ENCODE measurements around the gene HNF4A. TPM values are rescaled to one million over a fixed set of nuclear protein-coding genes. Genes with fewer than 3 reads are reported as not detected.

HNF4A gene
- polyA plus RNA-seq, 1 experiment = 0.04 TPM

- H3K27me3 ChIP-seq (ENCODE audit: control insufficient read depth, insufficient read depth, low read length) = peaks cover 2% of the 10 kb centered on the region
- H3K36me3 ChIP-seq (ENCODE audit: control insufficient read depth, insufficient read depth, low read length) = no peaks in the 10 kb centered on the region
- TF ChIP-seq, protein P1, sequence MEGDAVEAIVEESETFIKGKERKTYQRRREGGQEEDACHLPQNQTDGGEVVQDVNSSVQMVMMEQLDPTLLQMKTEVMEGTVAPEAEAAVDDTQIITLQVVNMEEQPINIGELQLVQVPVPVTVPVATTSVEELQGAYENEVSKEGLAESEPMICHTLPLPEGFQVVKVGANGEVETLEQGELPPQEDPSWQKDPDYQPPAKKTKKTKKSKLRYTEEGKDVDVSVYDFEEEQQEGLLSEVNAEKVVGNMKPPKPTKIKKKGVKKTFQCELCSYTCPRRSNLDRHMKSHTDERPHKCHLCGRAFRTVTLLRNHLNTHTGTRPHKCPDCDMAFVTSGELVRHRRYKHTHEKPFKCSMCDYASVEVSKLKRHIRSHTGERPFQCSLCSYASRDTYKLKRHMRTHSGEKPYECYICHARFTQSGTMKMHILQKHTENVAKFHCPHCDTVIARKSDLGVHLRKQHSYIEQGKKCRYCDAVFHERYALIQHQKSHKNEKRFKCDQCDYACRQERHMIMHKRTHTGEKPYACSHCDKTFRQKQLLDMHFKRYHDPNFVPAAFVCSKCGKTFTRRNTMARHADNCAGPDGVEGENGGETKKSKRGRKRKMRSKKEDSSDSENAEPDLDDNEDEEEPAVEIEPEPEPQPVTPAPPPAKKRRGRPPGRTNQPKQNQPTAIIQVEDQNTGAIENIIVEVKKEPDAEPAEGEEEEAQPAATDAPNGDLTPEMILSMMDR (IDR thresholded peaks at IDR 0.05; ENCODE audit: insufficient read depth, low read depth, low read length) = no peak
- no peak overlapping the region for H3K4me3 ChIP-seq (ENCODE audit: low read depth, low read length)
- ChIA-PET POLR2A (no interaction called here), CTCF (interaction anchor here (0.6 kb wide), 1 partner anchor 69 kb away, joined by 5 read pairs; no protein-coding TSS in a partner anchor)
- DNase-seq (ENCODE audit: low read depth) = no peak
These were observed 77.4 kb downstream of the HNF4A start for GRCh38 chr20:44432618-44433577.

DNA sequence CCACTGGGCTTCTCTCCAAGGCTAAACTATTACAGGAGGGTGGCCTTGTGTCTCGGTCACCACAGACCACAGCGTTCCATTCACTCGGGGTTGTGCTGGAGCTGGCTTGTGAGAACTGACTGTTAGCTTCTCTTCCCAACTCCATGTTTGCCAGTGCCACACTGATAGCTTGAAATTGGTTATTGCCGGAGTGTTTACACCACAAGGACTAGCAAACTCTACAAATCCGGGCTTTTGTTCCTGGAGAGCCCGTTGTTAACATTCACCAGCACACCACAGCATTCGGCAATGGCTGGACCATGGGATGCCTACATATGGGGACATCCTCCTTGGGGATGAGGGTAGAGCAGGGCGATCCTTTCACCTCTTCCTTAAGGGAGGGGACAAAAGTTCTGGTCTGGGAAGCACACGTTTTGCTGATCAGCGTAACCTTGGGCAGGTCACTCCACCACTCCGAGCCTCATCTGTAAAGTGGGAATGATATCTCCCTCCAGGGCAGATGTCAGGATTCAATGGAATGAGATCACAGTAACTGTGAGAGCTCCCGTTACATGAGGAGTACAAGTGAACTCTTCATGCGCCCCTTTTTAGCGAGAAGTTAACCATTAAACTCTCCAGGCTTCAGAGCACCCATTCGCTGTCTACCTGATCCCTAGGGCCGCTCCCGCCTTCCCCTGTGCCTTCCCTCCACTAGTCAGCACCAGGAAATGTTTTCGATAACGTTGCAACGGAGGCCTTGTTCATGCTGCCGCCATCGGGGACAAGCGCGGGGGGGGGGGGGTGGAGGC is 78.4 kb downstream of the HNF4A start:
- TF ChIP-seq, protein P1 (IDR thresholded peaks at IDR 0.05; ENCODE audit: insufficient read depth, low read depth, low read length) = no peak
- Histone ChIP-seq H3K4me3 (ENCODE audit: low read depth, low read length) (no peak overlapping the region), H3K27me3 (ENCODE audit: control insufficient read depth, insufficient read depth, low read length) (peaks cover 2% of the 10 kb centered on the region), H3K36me3 (ENCODE audit: control insufficient read depth, insufficient read depth, low read length) (no peaks in the 10 kb centered on the region)
- no peak for DNase-seq (ENCODE audit: low read depth)
- ChIA-PET CTCF (no interaction called here), POLR2A (no interaction called here)

GRCh38 chr20:44435630-44436335 is 80.3 kb downstream of the HNF4A start:
- TF ChIP-seq, protein P1 (IDR thresholded peaks at IDR 0.05; ENCODE audit: insufficient read depth, low read depth, low read length) = no peak
- Histone ChIP-seq H3K36me3 (ENCODE audit: control insufficient read depth, insufficient read depth, low read length) (no peaks in the 10 kb centered on the region), H3K4me3 (ENCODE audit: low read depth, low read length) (no peak overlapping the region), H3K27me3 (ENCODE audit: control insufficient read depth, insufficient read depth, low read length) (peaks cover 2% of the 10 kb centered on the region)
- no peak for DNase-seq (ENCODE audit: low read depth)
- CTCF ChIA-PET = interaction anchor here (1.4 to 1.5 kb wide), 2 partner anchors 9 to 16 kb away, joined by 3 to 4 read pairs; no protein-coding TSS in a partner anchor
- POLR2A ChIA-PET = no interaction called here

- CTCF ChIA-PET = interaction anchor here (1.4 to 1.5 kb wide), 2 partner anchors 9 to 17 kb away, joined by 3 to 4 read pairs; no protein-coding TSS in a partner anchor
- DNase-seq (ENCODE audit: low read depth) = no peak
- H3K36me3 ChIP-seq (ENCODE audit: control insufficient read depth, insufficient read depth, low read length) = no peaks in the 10 kb centered on the region
- TF ChIP-seq, protein P1 (IDR thresholded peaks at IDR 0.05; ENCODE audit: insufficient read depth, low read depth, low read length) = no peak
- no peak overlapping the region for H3K4me3 ChIP-seq (ENCODE audit: low read depth, low read length)
- POLR2A ChIA-PET = no interaction called here
- H3K27me3 ChIP-seq (ENCODE audit: control insufficient read depth, insufficient read depth, low read length) = peaks cover 2% of the 10 kb centered on the region
These were observed 80.9 kb downstream of the HNF4A start for GRCh38 chr20:44436393-44436792.
